GM12874 (cell line): ENCODE measurements around the gene SLC16A5.

ENCODE experiments used
- CTCF ChIP-seq: IDR thresholded peaks from 2 replicates; pipeline ENCODE4 v1.5.1; 2011; ENCODE audit warnings: low read depth, mild to moderate bottlenecking, control low read depth, low read length, moderate library complexity; ENCODE audit not compliant: insufficient read depth

The SLC16A5 gene

GRCh38 chr17:75155191-75155601, 67.4 kb downstream of the SLC16A5 start:
- no peak for TF ChIP-seq CTCF
